Activated CD8-positive, alpha-beta T cell treated with anti-CD3 and anti-CD28 coated beads for 36 hours (primary cell): Measurements from ENCODE around the gene SLC35B2. TPM values are rescaled to one million over a fixed set of nuclear protein-coding genes. Genes with fewer than 3 reads are reported as not detected.

Source experiments
- ATAC-seq: fragments of 200-7000 bp; cut with Tn5 transposase; one replicate; pipeline ENCODE4 v1.10.0; 2021; ENCODE audit warnings: mild to moderate bottlenecking, moderate library complexity
- CTCF ChIA-PET: fragments of 350-600 bp; sonication (Branson Sonifier 250); formaldehyde crosslinking; loops from one replicate; lab custom pipeline; 2021; ENCODE audit warnings: antibody characterized with exemption; lab: Charles Lee
- POLR2A ChIA-PET: fragments of 350-600 bp; sonication (Branson Sonifier 250); formaldehyde crosslinking; loops from one replicate; lab custom pipeline; 2021; ENCODE audit warnings: antibody characterized with exemption; lab: Charles Lee
- DNase-seq: peaks from one replicate; pipeline ENCODE4 v3.0.0-alpha.2; 2020
- H3K27ac Mint-ChIP-seq: one replicate; pipeline ENCODE4 v1.8.0; 2021; ENCODE audit warnings: mild to moderate bottlenecking, mixed read lengths
- H3K27me3 Mint-ChIP-seq: one replicate; pipeline ENCODE4 v1.8.0; 2021; ENCODE audit warnings: mixed read lengths
- H3K36me3 Mint-ChIP-seq: one replicate; pipeline ENCODE4 v1.8.0; 2021; ENCODE audit warnings: low read depth, mixed read lengths
- H3K4me1 Mint-ChIP-seq: one replicate; pipeline ENCODE4 v1.8.0; 2021; ENCODE audit warnings: low read depth, mixed read lengths
- H3K4me3 Mint-ChIP-seq: one replicate; pipeline ENCODE4 v1.8.0; 2021; ENCODE audit warnings: mild to moderate bottlenecking, moderate library complexity, mixed read lengths
- H3K9me3 Mint-ChIP-seq: one replicate; pipeline ENCODE4 v1.8.0; 2021; ENCODE audit warnings: mixed read lengths
- CTCF ChIP-seq: fragments of 200-600 bp; IDR thresholded peaks from one replicate; pipeline ENCODE4 v1.8.0; 2022; ENCODE audit warnings: antibody characterized with exemption, mild to moderate bottlenecking
- intact Hi-C: fragments of 100-400 bp; cut with micrococcal nuclease; formaldehyde crosslinking; loops from one replicate; pipeline ENCODE4 v1.10.0; 2022
- total RNA-seq, 2 experiments: library from RNA; stranded (reverse); gene quantifications; one replicate each; pipeline ENCODE4 v1.2.3, GENCODE V29; 2021

SLC35B2 gene
- total RNA-seq, 2 experiments from 2014 or later, result 15.4 to 16.7 TPM

GRCh38 chr6:44300292-44300823, 43.0 kb upstream of the SLC35B2 start:
- H3K4me3 Mint-ChIP-seq, result no peak overlapping the region
- ChIA-PET CTCF (interaction anchor here (15.0 kb wide), 1 partner anchor 32 kb away, joined by 182 read pairs; the partner anchor contains the start of gene TMEM151B), POLR2A (interaction anchor here (0.9 to 1.4 kb wide), 2 partner anchors 15 to 46 kb away, joined by 3 read pairs; no protein-coding TSS in a partner anchor)
- no peak overlapping the region for H3K27ac Mint-ChIP-seq
- H3K36me3 Mint-ChIP-seq, result peaks cover 22% of the 10 kb centered on the region
- no peak for DNase-seq
- TF ChIP-seq CTCF, result no peak
- H3K27me3 Mint-ChIP-seq, result peaks cover 14% of the 10 kb centered on the region
- intact Hi-C loops, result no loop called here
- no peaks in the 10 kb centered on the region for H3K9me3 Mint-ChIP-seq
- peaks cover 11% of the 10 kb centered on the region for H3K4me1 Mint-ChIP-seq
- ATAC-seq, result no peak

GRCh38 chr6:44298864-44299263, 41.5 kb upstream of the SLC35B2 start:
- H3K27ac Mint-ChIP-seq, result no peak overlapping the region
- peaks cover 23% of the 10 kb centered on the region for H3K27me3 Mint-ChIP-seq
- intact Hi-C loops, result no loop called here
- POLR2A ChIA-PET, result interaction anchor here (0.6 to 1.4 kb wide), 5 partner anchors 8 to 30 kb away, joined by 3 to 5 read pairs (median 3); no protein-coding TSS in a partner anchor
- ATAC-seq (no peak), DNase-seq (no peak)
- CTCF ChIA-PET, result interaction anchor here (0.5 to 5.3 kb wide), 6 partner anchors 14 to 612 kb away, joined by 3 to 36 read pairs (median 4); partner anchors contain the start of gene AARS2
- H3K36me3 Mint-ChIP-seq, result peaks cover 19% of the 10 kb centered on the region
- H3K4me1 Mint-ChIP-seq, result peaks cover 11% of the 10 kb centered on the region
- TF ChIP-seq CTCF, result no peak
- H3K4me3 Mint-ChIP-seq, result no peak overlapping the region
- H3K9me3 Mint-ChIP-seq, result no peaks in the 10 kb centered on the region

GRCh38 chr6:44298055-44298803, 40.9 kb upstream of the SLC35B2 start:
- DNase-seq (no peak), ATAC-seq (no peak)
- TF ChIP-seq CTCF, result no peak
- ChIA-PET POLR2A (interaction anchor here (0.6 to 2.4 kb wide), 6 partner anchors 8 to 31 kb away, joined by 3 to 10 read pairs (median 4); no protein-coding TSS in a partner anchor), CTCF (interaction anchor here (0.5 to 5.3 kb wide), 6 partner anchors 14 to 611 kb away, joined by 3 to 36 read pairs (median 4); partner anchors contain the start of gene AARS2)
- H3K9me3 Mint-ChIP-seq, result no peaks in the 10 kb centered on the region
- intact Hi-C loops, result no loop called here
- H3K36me3 Mint-ChIP-seq, result peaks cover 15% of the 10 kb centered on the region
- peak overlapping the region; percentile 53 for H3K4me3 Mint-ChIP-seq
- H3K27me3 Mint-ChIP-seq, result peaks cover 28% of the 10 kb centered on the region
- H3K27ac Mint-ChIP-seq, result peak overlapping the region; percentile 15
- peaks cover 11% of the 10 kb centered on the region for H3K4me1 Mint-ChIP-seq

- peaks cover 11% of the 10 kb centered on the region for H3K4me1 Mint-ChIP-seq
- peak; percentile 90 for ATAC-seq
- peaks cover 31% of the 10 kb centered on the region for H3K27me3 Mint-ChIP-seq
- no peak for TF ChIP-seq CTCF
- peak overlapping the region; percentile 15 for H3K27ac Mint-ChIP-seq
- no peaks in the 10 kb centered on the region for H3K9me3 Mint-ChIP-seq
- ChIA-PET CTCF (interaction anchor here (0.6 to 5.3 kb wide), 6 partner anchors 15 to 63 kb away, joined by 3 to 36 read pairs (median 7); partner anchors contain the start of gene AARS2), POLR2A (interaction anchor here (1.0 to 3.2 kb wide), 7 partner anchors 8 to 30 kb away, joined by 3 to 12 read pairs (median 5); no protein-coding TSS in a partner anchor)
- H3K36me3 Mint-ChIP-seq, result peaks cover 12% of the 10 kb centered on the region
- peak; percentile 67 for DNase-seq
- intact Hi-C loops, result no loop called here
- peak overlapping the region; percentile 53 for H3K4me3 Mint-ChIP-seq
These were observed 40.0 kb upstream of the SLC35B2 start for GRCh38 chr6:44297063-44298038.
